Measurements from ENCODE around the gene HTRA3. TPM values are rescaled to one million over a fixed set of nuclear protein-coding genes. Genes with fewer than 3 reads are reported as not detected.

Gene HTRA3
- total RNA-seq, 1 donor from 2014 or later, result 0.16 TPM

GRCh38 chr4:8285976-8286718, 16.6 kb downstream of the HTRA3 start:
- peaks cover 3% of the 10 kb centered on the region for H3K4me1 Mint-ChIP-seq (ENCODE audit: unreplicated experiment)
- H3K27me3 Mint-ChIP-seq (ENCODE audit: unreplicated experiment), result peaks cover 9% of the 10 kb centered on the region
- no peak for DNase-seq (ENCODE audit: extremely low spot score, unreplicated experiment)

GRCh38 chr4:8286719-8287342, 17.3 kb downstream of the HTRA3 start:
- no peak overlapping the region for H3K4me3 Mint-ChIP-seq (ENCODE audit: unreplicated experiment)
- no peaks in the 10 kb centered on the region for H3K9me3 Mint-ChIP-seq (ENCODE audit: unreplicated experiment)
- H3K4me1 Mint-ChIP-seq (ENCODE audit: unreplicated experiment), result no peaks in the 10 kb centered on the region
- no peak overlapping the region for H3K27ac Mint-ChIP-seq (ENCODE audit: unreplicated experiment)
- TF ChIP-seq CTCF (IDR thresholded peaks at IDR 0.05), result no peak
- DNase-seq (ENCODE audit: extremely low spot score, unreplicated experiment), result no peak
- peaks cover 9% of the 10 kb centered on the region for H3K27me3 Mint-ChIP-seq (ENCODE audit: unreplicated experiment)
- H3K36me3 Mint-ChIP-seq (ENCODE audit: unreplicated experiment), result no peaks in the 10 kb centered on the region

More at GRCh38 chr4:8285976-8286718, 16.6 kb downstream of the HTRA3 start:
- no peaks in the 10 kb centered on the region for H3K36me3 Mint-ChIP-seq (ENCODE audit: unreplicated experiment)
- H3K4me3 Mint-ChIP-seq (ENCODE audit: unreplicated experiment), result no peak overlapping the region
- TF ChIP-seq CTCF (IDR thresholded peaks at IDR 0.05), result no peak
- no peak overlapping the region for H3K27ac Mint-ChIP-seq (ENCODE audit: unreplicated experiment)
- H3K9me3 Mint-ChIP-seq (ENCODE audit: unreplicated experiment), result no peaks in the 10 kb centered on the region

GRCh38 chr4:8287343-8288280, 18.1 kb downstream of the HTRA3 start:
- Mint-ChIP-seq H3K9me3 (ENCODE audit: unreplicated experiment) (no peaks in the 10 kb centered on the region), H3K36me3 (ENCODE audit: unreplicated experiment) (no peaks in the 10 kb centered on the region), H3K27me3 (ENCODE audit: unreplicated experiment) (peaks cover 9% of the 10 kb centered on the region), H3K27ac (ENCODE audit: unreplicated experiment) (no peak overlapping the region), H3K4me3 (ENCODE audit: unreplicated experiment) (no peak overlapping the region), H3K4me1 (ENCODE audit: unreplicated experiment) (no peaks in the 10 kb centered on the region)
- TF ChIP-seq CTCF (IDR thresholded peaks at IDR 0.05), result no peak
- DNase-seq (ENCODE audit: extremely low spot score, unreplicated experiment), result no peak

GRCh38 chr4:8289151-8289750, 19.7 kb downstream of the HTRA3 start:
- H3K27ac Mint-ChIP-seq (ENCODE audit: unreplicated experiment), result no peak overlapping the region
- TF ChIP-seq CTCF (IDR thresholded peaks at IDR 0.05), result no peak
- no peak overlapping the region for H3K4me3 Mint-ChIP-seq (ENCODE audit: unreplicated experiment)
- H3K27me3 Mint-ChIP-seq (ENCODE audit: unreplicated experiment), result peaks cover 9% of the 10 kb centered on the region
- no peaks in the 10 kb centered on the region for H3K9me3 Mint-ChIP-seq (ENCODE audit: unreplicated experiment)
- no peak for DNase-seq (ENCODE audit: extremely low spot score, unreplicated experiment)
- H3K36me3 Mint-ChIP-seq (ENCODE audit: unreplicated experiment), result no peaks in the 10 kb centered on the region
- H3K4me1 Mint-ChIP-seq (ENCODE audit: unreplicated experiment), result no peaks in the 10 kb centered on the region
